Measurements from ENCODE around the gene SPZ1. TPM values are rescaled to one million over a fixed set of nuclear protein-coding genes. Genes with fewer than 3 reads are reported as not detected.

The SPZ1 gene
- not detected in 2 replicates for total RNA-seq

GRCh38 chr5:80319702-80320101 lies at the start of gene SPZ1:
SPZ1 (plus strand) TSS chr5:80320002; CDS start chr5:80320216, 214 bp downstream.

Other genes starting within 250 kb of the SPZ1 start
- gene SERINC5, start 64.0 kb upstream of the SPZ1 start, total RNA-seq = 6.5 and 7.7 TPM in 2 replicates
- 23.6 and 30.2 TPM in 2 replicates for gene ZFYVE16, start 88.1 kb downstream of the SPZ1 start, total RNA-seq
- gene FAM151B, start 168.1 kb downstream of the SPZ1 start, total RNA-seq = 2.7 and 3.4 TPM in 2 replicates